ENCODE results near the gene ZBTB16. TPM values are rescaled to one million over a fixed set of nuclear protein-coding genes. Genes with fewer than 3 reads are reported as not detected.

Gene ZBTB16
- total and polyA plus RNA-seq, 2 experiments from 2014 or later = 0.29 to 1.4 TPM

- TF ChIP-seq ZNF462 (CRISPR knock-in tag; IDR thresholded peaks at IDR 0.05) (no peak), STAT1 (IDR thresholded peaks at IDR 0.05; ENCODE audit: unreplicated experiment) (no peak), EZH2 (IDR thresholded peaks at IDR 0.05; ENCODE audit: low read depth, unreplicated experiment) (no peak), CTCF (conservative IDR thresholded peaks at IDR 0.05; ENCODE audit: low read depth in 2 of 2) (no peak), CREB1 (CRISPR knock-in tag; IDR thresholded peaks at IDR 0.05; ENCODE audit: low read depth) (no peak), POLR2AphosphoS5 (IDR thresholded peaks at IDR 0.05; ENCODE audit: low read depth) (no peak), ZNF114 (CRISPR knock-in tag; IDR thresholded peaks at IDR 0.05) (no peak), ZNF331 (CRISPR knock-in tag; IDR thresholded peaks at IDR 0.05; ENCODE audit: low read depth) (no peak), JUNB (IDR thresholded peaks at IDR 0.05; ENCODE audit: unreplicated experiment) (no peak)
Observed at GRCh38 chr11:114291842-114292680, 232.6 kb downstream of the ZBTB16 start (continued).

Data from GM23338 (cell line).